Uterus (tissue), 2 donors: ENCODE measurements around the gene CACNB3.

Experiments used
- POLR2A ChIP-seq, 2 donors: fragments of 450-650 bp; IDR thresholded peaks; one replicate each; pipeline ENCODE4 v1.6.1; 2016; ENCODE audit warnings: antibody characterized with exemption in 2 of 2, mild to moderate bottlenecking in 1 of 2, moderate library complexity in 1 of 2
- TF ChIP-seq, protein P1 (sequence below), 4 experiments: fragments of 200-600 bp in 2 of 4; fragments of 450-650 bp in 2 of 4; sonication (generic) in 2 of 4; IDR thresholded peaks; one replicate each; pipeline ENCODE4 v1.5.1; 2016 to 2019; ENCODE audit warnings: antibody characterized with exemption in 4 of 4, mild to moderate bottlenecking in 2 of 4, moderate library complexity in 1 of 4

GRCh38 chr12:48828841-48829575 lies 10.7 kb downstream of the CACNB3 start:
- TF ChIP-seq, protein P1, sequence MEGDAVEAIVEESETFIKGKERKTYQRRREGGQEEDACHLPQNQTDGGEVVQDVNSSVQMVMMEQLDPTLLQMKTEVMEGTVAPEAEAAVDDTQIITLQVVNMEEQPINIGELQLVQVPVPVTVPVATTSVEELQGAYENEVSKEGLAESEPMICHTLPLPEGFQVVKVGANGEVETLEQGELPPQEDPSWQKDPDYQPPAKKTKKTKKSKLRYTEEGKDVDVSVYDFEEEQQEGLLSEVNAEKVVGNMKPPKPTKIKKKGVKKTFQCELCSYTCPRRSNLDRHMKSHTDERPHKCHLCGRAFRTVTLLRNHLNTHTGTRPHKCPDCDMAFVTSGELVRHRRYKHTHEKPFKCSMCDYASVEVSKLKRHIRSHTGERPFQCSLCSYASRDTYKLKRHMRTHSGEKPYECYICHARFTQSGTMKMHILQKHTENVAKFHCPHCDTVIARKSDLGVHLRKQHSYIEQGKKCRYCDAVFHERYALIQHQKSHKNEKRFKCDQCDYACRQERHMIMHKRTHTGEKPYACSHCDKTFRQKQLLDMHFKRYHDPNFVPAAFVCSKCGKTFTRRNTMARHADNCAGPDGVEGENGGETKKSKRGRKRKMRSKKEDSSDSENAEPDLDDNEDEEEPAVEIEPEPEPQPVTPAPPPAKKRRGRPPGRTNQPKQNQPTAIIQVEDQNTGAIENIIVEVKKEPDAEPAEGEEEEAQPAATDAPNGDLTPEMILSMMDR (IDR thresholded peaks at IDR 0.05) = no peak
- no peak for TF ChIP-seq POLR2A (IDR thresholded peaks at IDR 0.05)
